Calu3 (cell line): Measurements from ENCODE around the gene C1QTNF9B. TPM values are rescaled to one million over a fixed set of nuclear protein-coding genes. Genes with fewer than 3 reads are reported as not detected.

Experiments used
- BruUV-seq: library from RNA; stranded (reverse); fragments of 400-500 nt; replicated peaks from 2 replicates; lab custom pipeline; 2021; lab: Mats Ljungman, UMichigan
- CTCF ChIA-PET: fragments of 300-600 bp; sonication (Branson Sonifier 250); formaldehyde crosslinking; loops from one replicate; lab custom pipeline; 2022; ENCODE audit warnings: antibody characterized with exemption; lab: Charles Lee
- DNase-seq: peaks from one replicate; pipeline ENCODE4 v3.0.0; 2022
- H3K27ac Mint-ChIP-seq: one replicate; pipeline ENCODE4 v1.8.0; 2022; ENCODE audit warnings: mixed read lengths; ENCODE audit not compliant: unreplicated experiment
- H3K27me3 Mint-ChIP-seq: one replicate; pipeline ENCODE4 v1.8.0; 2022; ENCODE audit warnings: mixed read lengths; ENCODE audit not compliant: unreplicated experiment
- H3K36me3 Mint-ChIP-seq: one replicate; pipeline ENCODE4 v1.8.0; 2022; ENCODE audit warnings: mild to moderate bottlenecking, moderate library complexity, mixed read lengths; ENCODE audit not compliant: insufficient read depth, unreplicated experiment
- H3K4me1 Mint-ChIP-seq: one replicate; pipeline ENCODE4 v1.8.0; 2022; ENCODE audit warnings: mild to moderate bottlenecking, low read depth, mixed read lengths; ENCODE audit not compliant: unreplicated experiment
- H3K4me3 Mint-ChIP-seq: one replicate; pipeline ENCODE4 v1.8.0; 2022; ENCODE audit warnings: mild to moderate bottlenecking, low read depth, moderate library complexity, mixed read lengths; ENCODE audit not compliant: unreplicated experiment
- H3K9me3 Mint-ChIP-seq: one replicate; pipeline ENCODE4 v1.8.0; 2022; ENCODE audit warnings: low read depth, mixed read lengths; ENCODE audit not compliant: unreplicated experiment
- intact Hi-C: fragments of 100-400 bp; cut with micrococcal nuclease; formaldehyde crosslinking; loops from one replicate; pipeline ENCODE4 v1.10.0; 2022; ENCODE audit not compliant: unreplicated experiment
- total RNA-seq: library from RNA; stranded (reverse); gene quantifications from 2 replicates; pipeline ENCODE4 v1.2.3, GENCODE V29; 2022
- TF ChIP-seq, protein P1 (sequence below): fragments of 200-600 bp; IDR thresholded peaks from one replicate; pipeline ENCODE4 v1.8.0; 2022; ENCODE audit warnings: antibody characterized with exemption; ENCODE audit not compliant: unreplicated experiment

C1QTNF9B gene
- total RNA-seq, 1 experiment from 2014 or later = not detected

DNA sequence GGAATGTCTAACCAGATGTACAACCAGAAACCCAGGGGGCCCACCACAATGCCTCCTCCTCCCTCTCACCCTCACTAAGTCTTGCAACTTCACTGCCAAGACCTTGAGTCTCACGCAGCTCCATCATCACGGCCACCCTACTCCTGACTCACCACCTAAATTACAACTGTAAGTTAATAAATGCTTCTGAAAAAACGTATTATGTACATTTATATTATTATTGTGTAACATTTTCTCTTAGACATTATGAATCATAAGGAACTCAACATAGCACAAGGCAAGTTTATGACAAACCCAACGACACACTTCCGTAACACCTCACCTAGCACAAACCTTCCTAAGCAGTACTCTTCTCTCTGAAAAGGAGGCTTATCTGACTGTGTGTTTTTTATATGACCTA lies 28.8 kb downstream of the C1QTNF9B start:
- Mint-ChIP-seq H3K27ac (no peak overlapping the region), H3K9me3 (no peaks in the 10 kb centered on the region), H3K27me3 (no peaks in the 10 kb centered on the region), H3K4me3 (no peak overlapping the region), H3K4me1 (no peaks in the 10 kb centered on the region), H3K36me3 (no peaks in the 10 kb centered on the region)
- intact Hi-C loops = loop anchor here (1.0 to 5.0 kb wide), 4 partner anchors 271 to 401 kb away; no protein-coding TSS in a partner anchor
- DNase-seq = peak; percentile 48
- no TSS peak for BruUV-seq
- CTCF ChIA-PET = interaction anchor here (1.1 kb wide), 1 partner anchor 20 kb away, joined by 5 read pairs; no protein-coding TSS in a partner anchor
- TF ChIP-seq, protein P1, sequence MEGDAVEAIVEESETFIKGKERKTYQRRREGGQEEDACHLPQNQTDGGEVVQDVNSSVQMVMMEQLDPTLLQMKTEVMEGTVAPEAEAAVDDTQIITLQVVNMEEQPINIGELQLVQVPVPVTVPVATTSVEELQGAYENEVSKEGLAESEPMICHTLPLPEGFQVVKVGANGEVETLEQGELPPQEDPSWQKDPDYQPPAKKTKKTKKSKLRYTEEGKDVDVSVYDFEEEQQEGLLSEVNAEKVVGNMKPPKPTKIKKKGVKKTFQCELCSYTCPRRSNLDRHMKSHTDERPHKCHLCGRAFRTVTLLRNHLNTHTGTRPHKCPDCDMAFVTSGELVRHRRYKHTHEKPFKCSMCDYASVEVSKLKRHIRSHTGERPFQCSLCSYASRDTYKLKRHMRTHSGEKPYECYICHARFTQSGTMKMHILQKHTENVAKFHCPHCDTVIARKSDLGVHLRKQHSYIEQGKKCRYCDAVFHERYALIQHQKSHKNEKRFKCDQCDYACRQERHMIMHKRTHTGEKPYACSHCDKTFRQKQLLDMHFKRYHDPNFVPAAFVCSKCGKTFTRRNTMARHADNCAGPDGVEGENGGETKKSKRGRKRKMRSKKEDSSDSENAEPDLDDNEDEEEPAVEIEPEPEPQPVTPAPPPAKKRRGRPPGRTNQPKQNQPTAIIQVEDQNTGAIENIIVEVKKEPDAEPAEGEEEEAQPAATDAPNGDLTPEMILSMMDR = no peak

DNA sequence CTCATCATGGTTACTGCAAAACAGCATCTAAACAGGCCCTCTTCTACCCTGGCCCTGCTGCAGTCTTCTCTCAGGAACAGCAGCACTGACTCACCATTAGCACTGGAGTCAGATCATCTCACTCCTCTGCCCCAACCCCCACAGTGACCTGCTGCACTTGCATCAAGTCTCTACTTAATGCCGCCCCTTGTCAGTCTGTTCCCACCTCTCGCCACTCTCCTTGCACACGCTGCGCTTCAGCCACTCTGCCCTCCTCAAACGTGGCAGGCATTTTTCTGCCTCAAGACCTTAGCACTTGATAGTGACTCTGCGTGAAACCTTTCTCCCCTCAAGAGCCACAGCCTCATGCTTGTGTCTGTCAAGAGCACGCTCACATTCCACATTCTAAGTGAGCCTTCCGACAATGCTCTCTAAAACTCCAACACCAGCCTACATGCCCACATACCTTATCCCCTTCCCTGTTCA lies 30.2 kb downstream of the C1QTNF9B start:
- no peaks in the 10 kb centered on the region for H3K36me3 Mint-ChIP-seq
- H3K4me3 Mint-ChIP-seq = no peak overlapping the region
- DNase-seq = no peak
- CTCF ChIA-PET = no interaction called here
- no peak overlapping the region for H3K27ac Mint-ChIP-seq
- TF ChIP-seq, protein P1 = no peak
- no peaks in the 10 kb centered on the region for H3K9me3 Mint-ChIP-seq
- BruUV-seq = no TSS peak
- no peaks in the 10 kb centered on the region for H3K4me1 Mint-ChIP-seq
- intact Hi-C loops = loop anchor here (5.0 kb wide), 3 partner anchors 270 to 355 kb away; no protein-coding TSS in a partner anchor
- H3K27me3 Mint-ChIP-seq = no peaks in the 10 kb centered on the region

DNA sequence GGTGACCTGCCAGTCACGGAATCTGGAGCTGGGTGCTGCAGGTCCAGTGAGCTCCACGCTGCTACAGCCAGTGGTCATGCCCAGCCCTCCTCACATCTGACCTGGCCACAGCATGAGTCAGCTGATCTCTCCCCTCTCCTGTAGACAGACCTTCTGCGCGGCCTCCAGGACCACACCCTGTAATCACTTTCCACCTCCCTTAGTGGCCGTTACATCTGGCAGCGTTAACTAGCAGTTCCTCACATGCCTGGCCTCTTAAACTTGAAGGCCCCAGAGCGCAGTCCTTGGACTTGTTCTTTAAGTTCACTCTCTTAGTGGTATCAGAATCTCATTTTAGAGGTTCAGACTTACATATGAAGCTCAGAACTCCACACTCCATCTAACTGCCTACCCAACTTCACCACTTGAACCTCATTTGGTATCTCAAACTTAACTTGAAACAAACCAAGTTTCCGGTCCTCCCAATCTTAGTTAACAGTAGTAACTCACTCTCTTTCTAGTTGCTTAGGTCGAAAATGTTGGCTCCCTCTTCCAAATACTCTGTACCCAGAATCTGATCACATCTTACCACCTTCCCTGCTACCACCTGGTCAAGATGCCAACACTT lies 30.8 kb downstream of the C1QTNF9B start:
- Mint-ChIP-seq H3K4me3 (no peak overlapping the region), H3K9me3 (no peaks in the 10 kb centered on the region), H3K27ac (no peak overlapping the region), H3K36me3 (no peaks in the 10 kb centered on the region), H3K27me3 (no peaks in the 10 kb centered on the region), H3K4me1 (no peaks in the 10 kb centered on the region)
- CTCF ChIA-PET = interaction anchor here (0.7 kb wide), 1 partner anchor 11 kb away, joined by 3 read pairs; no protein-coding TSS in a partner anchor
- peak; percentile 15 for DNase-seq
- no TSS peak for BruUV-seq
- TF ChIP-seq, protein P1 = no peak
- intact Hi-C loops = loop anchor here (5.0 kb wide), 3 partner anchors 269 to 354 kb away; no protein-coding TSS in a partner anchor

DNA sequence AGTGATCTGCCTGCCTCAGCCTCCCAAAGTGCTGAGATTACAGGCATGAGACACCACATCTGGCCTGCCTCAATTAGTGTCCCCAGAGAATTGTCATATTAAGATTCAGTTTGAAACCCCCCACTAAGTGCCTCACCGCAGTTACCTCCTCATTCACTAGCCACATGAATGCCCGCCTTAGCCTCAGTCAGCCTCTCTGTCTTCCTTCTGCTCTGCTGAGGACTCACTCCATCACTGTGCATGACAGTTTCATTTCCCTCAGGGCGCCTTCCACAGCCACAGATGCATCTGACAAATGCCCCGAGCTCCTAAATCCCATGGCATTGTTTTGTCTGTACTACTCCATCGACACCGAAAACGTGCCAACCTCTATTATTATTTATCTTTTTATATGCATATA lies 31.4 kb downstream of the C1QTNF9B start:
- intact Hi-C loops = loop anchor here (5.0 kb wide), 3 partner anchors 269 to 354 kb away; no protein-coding TSS in a partner anchor
- CTCF ChIA-PET = interaction anchor here (0.7 kb wide), 1 partner anchor 10 kb away, joined by 3 read pairs; no protein-coding TSS in a partner anchor
- Mint-ChIP-seq H3K9me3 (no peaks in the 10 kb centered on the region), H3K4me1 (no peaks in the 10 kb centered on the region), H3K4me3 (no peak overlapping the region), H3K27ac (no peak overlapping the region), H3K36me3 (no peaks in the 10 kb centered on the region), H3K27me3 (no peaks in the 10 kb centered on the region)
- DNase-seq = no peak
- BruUV-seq = no TSS peak
- TF ChIP-seq, protein P1 = no peak
